HG03135 (cell line): ENCODE data around the gene PIEZO2.

Source experiments
- ATAC-seq: cut with Tn5 transposase; IDR thresholded peaks from one replicate; pipeline ENCODE4 v1.9.1; 2021; ENCODE audit warnings: mild to moderate bottlenecking, moderate library complexity; ENCODE audit not compliant: unreplicated experiment

PIEZO2 gene

GRCh38 chr18:10907749-10908148 lies 241.6 kb downstream of the PIEZO2 start:
- no peak for ATAC-seq

- ATAC-seq: no peak
Observed at GRCh38 chr18:10901329-10901728, 248.0 kb downstream of the PIEZO2 start.

DNA sequence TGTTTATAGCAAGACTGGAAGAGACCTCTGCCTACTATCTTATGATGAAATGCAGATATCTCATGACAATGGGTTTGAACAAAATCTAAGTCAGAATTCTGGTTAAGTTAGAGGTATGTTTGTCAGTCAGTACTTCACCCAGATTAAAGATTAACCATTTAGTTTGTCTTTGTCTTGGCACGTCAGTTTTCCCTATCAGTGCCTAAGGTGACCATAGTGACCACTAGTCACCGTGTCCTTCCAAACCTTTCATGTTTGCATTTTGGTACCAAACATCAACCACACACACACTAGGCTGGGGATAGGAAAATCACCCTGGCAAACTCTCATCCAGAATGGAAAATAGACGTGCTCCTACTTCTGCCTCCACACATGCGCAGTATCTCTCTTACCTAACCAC lies 248.9 kb downstream of the PIEZO2 start:
- ATAC-seq: no peak

DNA sequence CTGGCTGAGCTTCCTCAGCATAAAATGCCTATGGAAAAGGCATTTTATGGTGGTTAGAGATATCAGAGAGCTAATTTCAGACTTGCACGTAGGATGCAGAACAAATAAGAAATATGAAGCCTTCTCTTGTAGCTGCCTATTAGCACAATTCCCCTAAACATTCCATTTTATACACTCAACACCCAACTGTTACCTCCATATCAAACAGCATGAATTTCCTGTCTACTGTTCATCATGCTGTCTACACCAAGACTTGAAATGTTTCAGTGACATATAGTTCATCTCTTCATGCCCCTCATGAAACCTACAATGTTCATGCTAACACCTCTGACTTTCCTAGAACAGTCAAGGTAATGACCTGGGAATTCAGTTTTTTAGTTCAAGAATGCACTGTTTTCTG lies 249.9 kb downstream of the PIEZO2 start:
- ATAC-seq: no peak

DNA sequence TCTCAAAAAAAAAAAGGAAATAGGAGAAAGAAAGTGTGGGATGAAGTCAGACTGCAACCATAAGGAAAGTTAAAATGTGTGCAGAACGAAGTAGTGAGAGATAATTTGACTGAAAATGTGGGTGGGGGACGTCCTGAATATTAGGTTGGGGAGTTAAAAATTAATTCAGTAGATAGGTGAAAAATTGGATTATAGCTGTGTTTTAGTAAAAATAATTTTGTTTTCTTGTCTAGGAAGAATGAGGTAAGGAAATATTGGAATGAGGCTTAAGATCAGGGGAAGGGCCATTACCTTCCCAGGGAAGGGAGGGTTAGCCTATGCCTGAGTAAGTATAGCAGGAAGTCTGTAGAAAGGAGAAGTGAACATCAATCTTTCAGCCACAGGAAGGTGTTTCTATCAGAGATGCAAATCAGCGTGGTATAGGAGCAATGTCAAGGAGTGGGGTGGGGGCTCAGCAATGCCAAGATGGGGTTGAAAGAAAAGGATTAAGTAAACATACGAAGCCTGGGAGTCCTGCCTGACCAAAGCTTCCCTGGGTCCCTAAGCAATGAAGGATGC lies 250.9 kb downstream of the PIEZO2 start:
- no peak for ATAC-seq

DNA sequence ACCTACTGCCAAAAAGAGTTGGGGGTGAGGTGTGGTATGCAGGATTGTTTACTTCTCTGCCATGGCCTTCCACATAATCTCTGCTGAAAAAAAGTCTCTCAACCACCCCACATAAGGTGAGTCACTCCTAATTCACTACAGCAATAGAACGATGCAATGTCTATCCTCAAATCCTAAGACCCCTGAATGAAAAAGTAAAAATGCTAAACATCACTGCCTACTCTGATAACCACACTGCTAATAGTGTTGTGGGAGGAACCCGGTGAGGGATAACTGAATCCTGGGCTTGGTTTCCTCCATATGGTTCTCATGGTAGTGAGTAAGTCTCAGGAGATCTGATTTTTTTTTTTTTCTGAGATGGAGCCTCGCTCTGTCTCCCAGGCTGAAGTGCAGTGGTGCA lies 252.5 kb downstream of the PIEZO2 start:
- no peak for ATAC-seq

- no peak for ATAC-seq
Observed at GRCh38 chr18:10895976-10896375, 253.4 kb downstream of the PIEZO2 start.

DNA sequence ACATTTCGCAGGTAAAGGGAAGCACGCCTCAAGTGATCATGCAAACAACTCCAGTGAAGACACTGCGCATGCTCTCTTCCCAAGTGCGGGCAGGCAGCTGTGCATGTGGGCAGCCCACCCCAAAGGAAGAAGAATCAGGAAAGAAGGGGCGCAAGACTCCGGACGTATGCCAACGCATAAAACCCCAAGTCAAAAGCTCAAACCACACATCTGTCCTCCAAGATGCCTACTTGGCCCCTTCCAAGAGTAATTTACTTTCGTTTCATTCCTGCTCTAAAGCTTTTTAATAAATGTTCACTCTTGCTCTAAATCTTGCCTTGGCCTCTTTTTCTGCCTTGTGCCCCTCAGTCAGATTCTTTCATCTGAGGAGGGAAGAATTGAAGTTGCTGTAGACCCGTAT lies 254.9 kb downstream of the PIEZO2 start:
- ATAC-seq: no peak

- ATAC-seq: no peak
Observed at GRCh38 chr18:10893761-10894160, 255.6 kb downstream of the PIEZO2 start.

- ATAC-seq: no peak
Observed at GRCh38 chr18:10893196-10893595, 256.2 kb downstream of the PIEZO2 start.

GRCh38 chr18:10892786-10893185 lies 256.6 kb downstream of the PIEZO2 start:
- no peak for ATAC-seq

DNA sequence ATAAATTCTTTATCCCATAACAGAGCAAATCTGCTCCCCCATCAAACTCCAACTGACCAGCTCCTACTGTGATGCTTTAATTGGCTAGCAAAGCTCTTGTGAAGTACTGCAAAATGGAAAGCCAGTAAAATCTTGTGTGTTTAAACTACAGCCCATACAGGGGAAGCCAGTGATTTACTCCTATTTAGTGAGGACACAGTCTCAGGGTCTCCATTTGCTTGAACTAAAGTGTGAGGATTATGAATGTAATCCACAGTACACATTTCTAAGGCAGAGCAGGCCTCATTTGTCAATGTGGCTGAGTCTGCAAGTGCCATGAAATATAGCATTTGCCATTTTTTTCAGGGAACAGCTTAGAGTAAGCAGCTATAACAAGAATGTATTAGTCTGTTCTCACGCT lies 259.3 kb downstream of the PIEZO2 start:
- no peak for ATAC-seq

DNA sequence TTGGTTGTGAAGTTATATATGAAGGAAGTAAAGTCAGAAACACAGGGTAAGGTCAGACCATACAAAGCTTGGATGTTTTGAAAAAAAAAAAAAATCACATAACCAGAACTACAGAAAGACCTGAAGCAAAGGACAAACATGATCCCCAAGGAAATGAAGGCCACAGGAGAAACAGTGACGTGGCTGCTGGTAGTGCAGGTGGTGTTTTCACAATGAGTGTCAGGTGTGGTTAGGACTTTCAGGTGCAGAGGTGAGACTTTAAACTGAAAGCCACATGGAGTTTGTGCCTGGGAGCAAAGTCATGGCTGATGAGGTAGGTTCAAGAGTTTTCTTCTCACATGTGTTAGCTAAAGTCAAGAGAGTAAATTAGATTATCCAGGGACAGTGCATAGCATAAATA lies 270.7 kb downstream of the PIEZO2 start:
- peak; percentile 82 for ATAC-seq

DNA sequence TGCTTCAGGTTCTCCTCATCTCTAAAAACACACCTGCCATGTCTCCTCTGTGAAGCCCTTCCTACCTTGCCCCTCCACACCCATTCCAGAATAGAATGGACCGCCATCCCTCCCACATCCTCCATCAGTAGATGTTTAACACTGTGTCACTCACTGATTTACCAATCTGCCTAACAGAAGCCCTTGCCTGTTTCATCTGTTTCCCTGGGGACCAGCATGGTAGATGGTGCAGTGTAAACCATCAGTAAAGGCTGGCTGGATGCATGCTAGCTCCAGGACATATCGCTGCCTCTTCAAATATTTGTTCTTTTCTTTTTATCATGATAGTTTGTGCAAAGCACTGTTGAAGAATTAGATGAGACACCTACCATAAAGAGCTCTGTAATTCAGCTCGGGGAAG lies 271.4 kb downstream of the PIEZO2 start:
- ATAC-seq: peak; percentile 56

GRCh38 chr18:10875811-10876210 lies 273.6 kb downstream of the PIEZO2 start:
- ATAC-seq: no peak

- no peak for ATAC-seq
Observed at GRCh38 chr18:10872304-10872703, 277.1 kb downstream of the PIEZO2 start.

GRCh38 chr18:10864722-10865121 lies 284.6 kb downstream of the PIEZO2 start:
- no peak for ATAC-seq

DNA sequence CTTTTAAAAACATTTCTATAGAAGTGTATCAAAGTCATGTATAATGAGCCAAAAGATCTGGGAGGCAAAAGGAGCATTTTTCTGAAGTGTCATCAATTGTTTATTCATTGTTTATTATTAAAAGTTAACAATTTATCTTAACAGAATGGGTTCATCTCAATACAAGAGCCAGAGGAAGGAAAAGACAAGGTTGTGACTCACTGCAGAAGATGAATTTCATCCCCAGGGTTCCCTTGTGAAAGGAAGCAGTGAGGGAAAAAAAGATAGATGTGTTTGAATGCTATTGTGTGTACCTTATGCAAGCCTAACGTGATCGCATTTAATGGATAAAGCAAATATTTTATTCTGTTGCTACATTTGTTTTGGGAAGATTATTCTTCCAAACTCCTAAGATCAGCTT lies 286.3 kb downstream of the PIEZO2 start:
- no peak for ATAC-seq

GRCh38 chr18:10860928-10861327 lies 288.4 kb downstream of the PIEZO2 start:
- ATAC-seq: no peak

- ATAC-seq: no peak
Observed at GRCh38 chr18:10860382-10860781, 289.0 kb downstream of the PIEZO2 start.

GRCh38 chr18:10858477-10858876 lies 290.9 kb downstream of the PIEZO2 start:
- no peak for ATAC-seq

GRCh38 chr18:10856132-10856531 lies 293.2 kb downstream of the PIEZO2 start:
- ATAC-seq: no peak
